ENCODE results near the gene NCKAP5.

- TF ChIP-seq CTCF (IDR thresholded peaks at IDR 0.05 in 8 of 11, conservative IDR thresholded peaks at IDR 0.05 in 3 of 11): no peak
- no peak for TF ChIP-seq POLR2A (IDR thresholded peaks at IDR 0.05)
- TF ChIP-seq POLR2AphosphoS5 (IDR thresholded peaks at IDR 0.05): no peak
These were observed 391.1 kb downstream of the NCKAP5 start for GRCh38 chr2:133177196-133177595.

Measured in spleen (tissue), 7 donors.